CD4-positive, alpha-beta T cell treated with Interleukin-1 beta for 1 hour (primary cell): Measurements from ENCODE around the gene IFT88.
A peak's percentile ranks its signal among the peaks of the same experiment; 100 is the strongest.

ENCODE experiments used
- DNase-seq, 2 donors: peaks; one replicate each; pipeline ENCODE4 v3.0.0-alpha.2; 2020 to 2022

IFT88 gene, protein sequence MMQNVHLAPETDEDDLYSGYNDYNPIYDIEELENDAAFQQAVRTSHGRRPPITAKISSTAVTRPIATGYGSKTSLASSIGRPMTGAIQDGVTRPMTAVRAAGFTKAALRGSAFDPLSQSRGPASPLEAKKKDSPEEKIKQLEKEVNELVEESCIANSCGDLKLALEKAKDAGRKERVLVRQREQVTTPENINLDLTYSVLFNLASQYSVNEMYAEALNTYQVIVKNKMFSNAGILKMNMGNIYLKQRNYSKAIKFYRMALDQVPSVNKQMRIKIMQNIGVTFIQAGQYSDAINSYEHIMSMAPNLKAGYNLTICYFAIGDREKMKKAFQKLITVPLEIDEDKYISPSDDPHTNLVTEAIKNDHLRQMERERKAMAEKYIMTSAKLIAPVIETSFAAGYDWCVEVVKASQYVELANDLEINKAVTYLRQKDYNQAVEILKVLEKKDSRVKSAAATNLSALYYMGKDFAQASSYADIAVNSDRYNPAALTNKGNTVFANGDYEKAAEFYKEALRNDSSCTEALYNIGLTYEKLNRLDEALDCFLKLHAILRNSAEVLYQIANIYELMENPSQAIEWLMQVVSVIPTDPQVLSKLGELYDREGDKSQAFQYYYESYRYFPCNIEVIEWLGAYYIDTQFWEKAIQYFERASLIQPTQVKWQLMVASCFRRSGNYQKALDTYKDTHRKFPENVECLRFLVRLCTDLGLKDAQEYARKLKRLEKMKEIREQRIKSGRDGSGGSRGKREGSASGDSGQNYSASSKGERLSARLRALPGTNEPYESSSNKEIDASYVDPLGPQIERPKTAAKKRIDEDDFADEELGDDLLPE

DNA sequence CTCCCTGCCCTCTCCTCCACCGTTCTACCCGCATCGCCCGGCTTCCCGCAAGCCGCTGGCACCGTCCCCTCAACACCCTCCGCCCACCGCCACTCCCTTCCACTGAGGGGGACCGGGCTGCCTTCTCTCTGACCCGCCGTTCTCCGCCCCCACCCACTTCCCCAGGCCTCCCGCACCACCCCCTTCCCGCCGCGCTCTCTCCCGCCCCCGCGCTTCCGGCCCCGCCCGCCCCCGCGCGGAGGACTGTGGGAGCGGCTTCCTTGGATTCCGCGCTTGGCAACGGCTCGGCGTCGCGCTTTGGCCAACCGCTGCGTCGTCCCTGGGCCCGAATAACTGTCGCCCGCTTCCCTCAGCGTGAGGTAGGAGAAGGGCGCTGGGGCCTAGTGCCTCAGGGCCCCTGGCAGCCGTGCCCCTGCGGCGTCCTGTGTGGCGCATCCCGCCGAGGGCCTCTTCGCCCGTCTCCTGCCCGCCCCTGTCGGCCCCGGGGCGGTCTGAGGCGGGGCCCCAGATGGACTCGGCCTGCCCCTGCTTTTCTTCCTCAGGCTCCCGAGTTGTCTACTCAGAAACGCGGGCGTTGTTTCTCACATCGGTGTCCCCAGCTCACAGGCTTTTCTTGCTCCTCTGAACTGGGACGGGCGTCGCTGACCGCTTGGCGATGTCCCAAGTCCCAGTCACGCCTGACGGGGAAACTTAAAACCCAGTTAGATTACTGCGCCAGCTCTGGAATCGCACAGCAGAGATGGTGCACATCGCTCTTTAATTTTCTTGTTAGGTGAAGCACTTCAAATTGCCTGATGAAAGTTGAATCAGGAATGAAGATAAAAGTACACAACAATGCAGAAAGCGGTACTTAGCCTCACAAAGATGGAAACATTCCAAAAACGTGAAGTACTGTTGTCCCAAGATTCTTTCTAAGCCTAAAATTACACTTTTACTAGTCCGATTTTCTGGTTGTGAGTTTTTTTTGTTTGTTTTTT is at the start of gene IFT88:
IFT88 (plus strand) TSS at position 260 of the 977 bp plus-strand sequence. CDS start 7,229 bp downstream, outside the sequence.
- peak; percentile 80 to 83 for DNase-seq

DNA sequence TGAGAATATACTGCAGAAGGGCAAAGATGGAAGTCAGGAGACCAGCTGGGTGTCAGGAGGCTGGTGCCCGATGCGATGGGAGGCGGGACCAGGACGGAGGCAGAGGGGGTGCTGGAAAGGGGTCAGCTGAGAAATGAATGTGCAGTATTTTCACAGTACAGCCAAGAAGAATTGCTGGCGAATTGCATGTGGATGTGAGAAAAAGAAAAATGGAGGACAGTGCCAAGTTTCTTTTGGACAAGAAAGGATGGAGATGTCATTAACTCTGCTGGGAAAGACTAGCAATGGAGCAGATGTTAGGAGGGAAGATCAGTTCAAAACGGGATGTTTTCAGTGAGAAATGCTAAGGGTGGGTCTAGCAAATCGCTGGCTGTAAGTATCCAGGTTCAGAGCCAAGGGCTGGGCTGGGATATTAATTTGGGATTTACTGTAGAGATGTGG is 48.3 kb upstream of the IFT88 start:
- no peak for DNase-seq

DNA sequence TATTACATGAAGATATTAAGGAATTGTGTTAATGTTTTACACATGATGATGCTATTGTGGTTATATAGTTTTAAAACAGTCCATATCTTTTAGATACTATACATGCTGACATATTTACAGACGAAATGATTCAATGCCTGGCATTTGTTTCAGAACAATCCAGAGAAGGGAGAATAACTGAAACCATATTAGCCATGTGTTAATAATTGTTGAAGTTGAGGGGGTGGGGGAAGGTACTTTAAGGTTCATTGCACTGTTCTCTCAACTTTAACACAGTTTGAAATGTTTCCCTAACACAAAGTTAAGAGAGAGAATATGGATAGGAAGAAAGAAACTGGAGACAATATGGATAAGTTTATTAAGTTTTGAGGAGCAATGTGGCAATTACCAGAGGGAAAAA is 47.1 kb upstream of the IFT88 start:
- no peak for DNase-seq

DNA sequence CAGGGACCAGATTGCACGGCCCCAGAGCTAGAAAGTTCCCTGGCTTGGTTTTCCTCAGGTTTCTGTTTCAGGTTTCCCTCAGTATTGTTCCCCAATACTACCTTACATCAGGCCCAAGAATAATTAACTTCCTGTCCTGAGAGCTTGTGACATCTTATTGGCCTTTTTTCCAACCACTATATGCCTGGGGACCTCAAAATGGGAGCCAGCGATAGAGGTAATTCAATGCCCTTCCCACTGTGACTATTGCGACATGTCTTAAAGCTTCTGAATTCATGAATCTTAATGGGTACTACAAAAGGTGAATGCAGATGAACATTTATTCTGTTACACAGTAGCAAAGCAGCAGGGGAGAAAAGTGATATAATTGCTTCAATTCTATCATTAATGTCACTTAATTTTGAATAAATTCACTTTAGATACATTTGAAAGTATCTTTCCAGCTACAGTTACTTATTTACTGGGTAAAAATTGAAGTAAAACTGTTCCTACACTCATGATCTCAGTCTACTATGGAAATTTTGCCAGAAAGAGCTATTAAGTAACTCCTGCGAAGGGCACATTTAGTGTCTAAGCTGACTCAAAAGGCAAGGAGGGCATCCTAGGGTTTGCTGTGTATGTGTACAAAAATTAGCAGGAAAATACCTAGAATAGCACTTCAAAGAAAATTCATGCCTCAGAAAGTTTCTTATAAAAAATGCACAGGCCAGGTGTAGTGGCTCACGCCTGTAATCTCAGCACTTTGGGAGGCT is 45.4 kb upstream of the IFT88 start:
- DNase-seq = no peak

DNA sequence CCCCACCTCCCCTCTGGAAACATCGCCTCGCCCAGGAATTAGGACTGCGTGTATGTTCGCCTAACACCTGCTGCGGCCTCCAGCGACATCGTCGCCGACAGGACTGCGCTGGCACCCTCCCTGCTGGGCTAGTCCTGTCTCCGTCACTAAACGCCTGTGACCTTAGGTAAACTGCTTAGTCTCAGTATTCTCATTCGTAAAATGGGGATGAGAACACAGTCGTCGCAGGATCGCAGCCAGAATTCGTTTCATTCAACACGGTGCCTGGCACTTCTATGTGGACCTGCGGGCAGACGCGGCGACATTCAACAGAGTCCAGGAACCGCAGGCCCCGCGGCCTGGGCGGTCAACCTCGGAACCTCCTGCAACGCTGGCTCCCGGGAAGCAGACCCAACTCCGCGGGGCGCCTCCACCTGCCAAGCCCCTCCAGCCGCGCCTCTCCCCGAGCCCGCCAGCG is 41.8 kb upstream of the IFT88 start:
- DNase-seq = peak in 1 of 2 donors; percentile 19

DNA sequence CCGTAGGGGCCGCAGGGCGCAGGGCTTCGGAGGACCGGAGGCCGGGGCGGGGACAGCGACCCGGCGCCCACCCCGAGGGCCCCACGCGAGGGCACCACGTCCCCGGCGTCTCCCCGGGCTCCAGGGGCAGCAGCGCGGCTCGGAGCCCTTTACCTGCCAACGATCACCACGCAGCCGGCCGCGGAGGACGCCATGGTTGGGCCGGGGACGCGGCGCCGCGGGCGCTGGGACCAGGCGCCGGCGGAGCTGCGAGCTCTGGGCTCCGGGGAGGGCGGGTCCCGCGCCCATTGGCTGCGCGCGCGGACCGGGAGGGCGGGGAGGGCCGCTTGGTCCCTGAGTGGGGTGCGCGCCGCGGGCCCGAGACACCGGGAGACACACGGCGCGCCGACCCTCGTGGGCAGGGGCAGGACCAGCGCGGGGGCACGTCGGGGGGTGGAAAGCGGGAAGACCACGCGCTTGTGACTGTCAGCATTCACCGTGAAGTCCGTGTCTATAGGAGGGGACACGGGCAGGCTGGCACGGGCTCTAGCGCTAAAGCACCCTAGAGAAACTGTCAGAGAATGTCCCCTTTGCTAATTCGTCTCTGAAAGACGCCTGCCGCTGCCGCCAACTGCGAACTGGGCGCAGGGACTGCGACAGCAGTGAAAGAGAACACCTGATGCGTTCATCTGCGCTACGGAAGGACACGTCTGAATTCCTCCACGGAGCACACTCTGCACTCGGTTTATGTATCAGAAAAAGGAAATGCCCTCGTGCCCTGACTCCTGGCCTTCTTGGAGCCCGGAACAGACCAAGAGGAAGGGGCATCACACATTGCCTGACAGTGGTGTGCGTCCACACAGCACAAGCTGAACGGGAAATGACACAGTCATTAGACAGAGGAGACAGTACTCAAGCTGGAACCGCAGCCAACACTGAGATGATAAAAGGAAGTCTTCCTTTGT is 41.1 kb upstream of the IFT88 start, which contains the start of gene CRYL1:
CRYL1 (minus strand) TSS at position 257 of the 944 bp plus-strand sequence; CDS start at position 194, 63 bp downstream.
- peak; percentile 74 to 76 for DNase-seq

DNA sequence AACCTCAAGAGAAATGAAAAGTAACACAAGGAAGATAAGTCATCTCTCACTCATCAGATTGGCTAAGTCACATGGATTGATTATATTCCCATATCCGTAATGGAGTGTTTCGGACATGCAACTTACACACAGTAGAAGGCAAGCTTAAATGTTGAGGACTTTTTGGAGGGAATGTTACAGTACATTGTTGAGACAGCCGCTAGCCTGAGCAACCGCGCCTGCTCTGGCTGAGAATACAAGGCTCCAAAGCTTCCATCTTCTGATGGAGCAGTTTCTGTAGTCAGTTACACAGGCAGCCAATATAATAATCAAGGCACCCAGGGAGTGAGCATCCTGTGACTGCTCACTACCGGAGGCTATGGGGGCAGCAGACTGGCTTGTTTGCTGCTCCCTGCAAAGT is 40.3 kb upstream of the IFT88 start:
- DNase-seq = no peak

DNA sequence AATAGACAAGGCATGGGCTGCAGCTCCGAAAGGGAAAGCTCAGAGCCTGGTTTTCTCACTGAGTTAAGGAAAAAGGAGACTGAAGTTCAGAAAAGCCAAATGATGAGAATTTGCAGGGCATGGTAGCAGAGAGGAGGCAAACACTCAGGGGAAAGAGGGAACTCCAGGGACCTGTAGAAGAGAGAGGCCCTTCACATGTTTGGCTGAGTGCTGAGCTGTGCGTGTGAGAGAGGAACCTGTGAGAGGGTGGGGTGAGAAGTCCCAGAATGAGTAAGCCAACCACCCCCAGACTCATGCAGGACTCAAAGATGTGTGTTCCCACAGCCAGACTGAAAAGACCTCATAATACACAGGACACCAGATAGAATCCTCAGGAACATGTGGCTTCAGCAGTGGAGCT is 38.5 kb upstream of the IFT88 start:
- peak in 1 of 2 donors; percentile 9 for DNase-seq

DNA sequence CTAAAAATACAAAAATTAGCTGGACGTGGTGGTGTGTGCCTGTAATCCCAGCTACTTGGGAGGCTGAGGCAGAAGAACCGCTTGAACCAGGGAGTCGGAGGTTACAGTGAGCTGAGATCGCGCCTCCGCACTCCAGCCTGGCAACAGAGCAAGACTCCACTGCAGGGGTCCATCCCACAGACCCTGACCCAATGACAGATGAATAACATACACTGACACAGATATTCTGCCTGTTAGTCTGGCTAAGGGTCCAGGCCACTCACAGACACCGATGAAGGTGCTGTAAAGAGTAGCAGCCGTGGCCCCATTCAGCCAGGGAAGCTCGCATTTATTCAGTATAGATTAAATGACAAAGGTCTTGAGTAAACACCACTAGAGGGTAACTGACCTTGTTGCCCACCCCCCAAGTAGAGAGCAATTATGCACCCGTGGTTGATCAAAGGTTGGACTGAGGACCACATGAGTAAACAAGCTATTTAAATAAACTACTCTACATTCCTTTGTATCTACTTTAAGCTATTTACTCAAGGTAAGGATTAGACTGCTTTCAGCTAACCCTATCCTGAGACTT is 32.8 kb upstream of the IFT88 start:
- DNase-seq = no peak

DNA sequence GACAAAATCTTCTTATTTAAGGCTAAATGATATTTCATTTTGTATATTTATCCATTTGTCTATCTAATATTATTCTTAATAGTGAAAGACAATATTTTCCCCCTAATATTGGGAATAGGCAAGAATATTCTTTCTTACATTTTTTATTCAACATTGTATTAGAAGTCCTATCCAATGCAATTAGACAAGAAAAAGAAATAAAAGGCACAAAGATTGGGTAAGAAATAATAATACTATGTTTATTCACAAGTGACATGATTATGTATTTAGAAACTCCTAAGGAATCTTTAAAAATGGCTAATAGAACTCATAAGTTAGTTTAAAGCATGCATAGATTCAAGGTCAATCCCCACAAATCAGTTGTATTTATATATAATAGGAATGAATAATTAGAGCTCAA is 30.0 kb upstream of the IFT88 start:
- DNase-seq = no peak

DNA sequence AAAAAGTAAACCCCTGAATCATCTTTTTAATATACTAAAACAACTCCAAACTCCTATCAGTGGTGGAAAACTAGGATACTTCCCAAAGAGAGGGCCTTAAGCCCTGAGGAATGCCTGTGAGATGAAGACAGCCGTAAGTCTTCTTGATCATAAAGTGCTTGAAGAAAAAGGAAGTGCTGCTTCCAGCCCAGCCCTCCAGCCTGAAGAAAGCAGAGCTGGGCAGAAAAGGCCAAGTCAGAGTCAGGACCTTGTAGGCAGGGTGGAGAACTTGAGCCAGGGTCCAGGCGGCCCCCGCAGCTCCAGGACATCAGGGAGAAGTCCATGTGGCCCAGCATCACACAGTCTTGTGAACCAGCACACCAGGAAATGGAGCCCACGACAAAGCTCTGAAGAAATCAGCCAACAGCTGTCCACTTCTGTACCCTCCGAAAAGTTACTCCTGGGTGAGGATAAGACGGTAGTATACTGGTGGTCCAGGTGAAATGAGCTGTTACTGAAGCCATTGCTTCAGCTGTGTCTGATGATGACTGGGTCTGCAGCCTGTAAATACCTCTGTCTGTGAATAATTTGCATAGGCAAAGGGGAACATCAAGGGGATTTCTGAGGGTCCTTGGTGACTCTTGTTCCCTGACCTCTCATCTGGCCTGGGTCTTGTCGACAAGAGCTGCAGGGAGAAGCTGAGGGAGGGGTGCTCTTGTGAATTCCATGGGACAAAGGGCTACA is 22.6 kb upstream of the IFT88 start:
- DNase-seq = peak in 1 of 2 donors; percentile 15

DNA sequence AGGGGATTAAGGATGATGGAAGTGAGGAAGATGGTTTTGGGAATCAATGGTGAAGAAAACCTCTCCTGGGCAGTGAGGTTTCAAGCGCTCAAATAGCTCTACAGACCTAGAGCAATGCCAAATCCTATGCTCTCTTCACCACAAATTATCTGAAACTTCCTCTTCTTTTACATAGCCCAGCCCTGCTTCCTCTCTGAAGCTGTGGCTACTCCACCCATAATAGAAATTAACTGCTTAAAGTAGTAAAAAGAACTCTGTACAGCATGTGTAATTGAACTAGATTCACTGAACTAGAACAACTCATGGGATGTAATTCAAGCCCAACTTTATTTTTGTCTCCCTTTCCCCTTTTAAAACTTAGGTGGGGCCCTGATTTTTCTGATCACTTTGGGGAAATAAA is 20.4 kb upstream of the IFT88 start:
- peak in 1 of 2 donors; percentile 3 for DNase-seq

DNA sequence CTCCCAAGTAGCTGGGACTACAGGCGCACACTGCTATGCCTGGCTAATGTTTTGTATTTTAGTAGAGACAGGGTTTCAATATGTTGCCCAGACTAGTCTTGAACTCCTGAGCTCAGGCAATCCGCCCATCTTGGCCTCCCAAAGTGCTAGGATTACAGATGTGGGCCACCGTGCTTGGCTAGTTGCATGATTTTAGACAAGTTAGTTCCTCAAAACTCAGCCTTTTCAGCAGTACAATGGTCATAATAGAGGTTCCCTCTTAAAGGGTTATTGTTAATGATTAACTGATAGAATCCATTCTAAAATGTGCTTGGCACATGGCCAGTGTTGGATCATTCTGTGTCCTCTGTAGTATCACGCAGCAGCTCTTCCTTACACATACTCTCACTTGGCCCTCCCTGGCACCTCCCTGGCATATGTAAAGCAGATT is 19.5 kb upstream of the IFT88 start:
- no peak for DNase-seq

DNA sequence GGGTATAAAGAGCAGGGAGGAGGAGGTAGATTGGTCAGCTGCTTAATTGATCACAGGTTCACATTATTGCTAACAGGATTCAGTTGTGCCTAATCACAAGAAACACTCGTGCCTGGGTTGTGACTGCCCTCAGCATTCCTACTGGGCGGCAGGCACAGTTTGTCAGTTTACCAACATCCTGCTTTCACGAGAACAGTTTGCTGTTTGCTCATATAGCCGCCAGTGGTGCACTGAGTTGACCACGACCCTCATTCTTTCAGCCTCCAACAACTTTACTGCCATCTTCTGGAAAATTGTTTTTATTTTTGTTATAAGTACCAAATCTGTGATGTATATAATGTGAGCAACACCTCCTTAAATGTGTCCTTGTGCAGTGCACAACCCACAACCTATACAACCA is 16.2 kb upstream of the IFT88 start:
- DNase-seq = no peak

DNA sequence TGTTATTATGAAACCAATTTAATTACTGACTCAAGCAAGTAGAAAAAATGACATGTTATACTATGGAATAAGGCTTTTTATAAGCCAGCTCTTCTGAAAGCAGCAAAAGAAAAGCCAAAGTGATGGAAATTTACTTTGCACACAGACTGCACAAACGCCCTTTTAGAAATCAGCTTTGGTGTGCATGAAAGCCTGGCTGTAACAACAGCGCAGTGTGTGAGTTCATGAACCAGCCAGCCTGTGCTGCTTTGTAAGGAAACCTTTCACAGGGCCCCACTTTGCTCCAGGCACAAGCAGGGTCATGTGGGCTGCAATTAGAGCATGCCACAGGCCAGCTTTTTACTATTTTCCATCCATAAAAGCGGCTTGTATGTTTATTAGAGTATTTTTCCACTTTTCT is 13.6 kb upstream of the IFT88 start:
- no peak for DNase-seq

DNA sequence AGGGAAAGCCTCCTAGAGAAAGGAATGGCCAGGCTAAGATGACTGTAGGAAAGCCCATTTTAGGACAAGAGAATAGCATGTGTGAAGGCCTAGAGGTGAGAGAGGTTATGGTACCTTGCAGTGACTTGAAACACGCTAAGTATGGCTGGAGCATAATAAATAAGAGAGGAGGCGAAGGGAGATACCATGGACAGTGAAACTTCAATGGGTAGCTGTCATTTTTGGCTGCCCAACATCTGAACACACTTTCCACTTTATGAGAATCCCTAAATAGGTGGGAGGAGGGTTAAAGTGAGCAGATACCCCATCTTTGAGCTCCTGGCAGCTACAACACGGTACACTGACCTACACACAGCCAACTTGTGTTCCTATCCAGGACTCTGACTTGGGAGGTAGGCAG is 8.0 kb upstream of the IFT88 start:
- no peak for DNase-seq

DNA sequence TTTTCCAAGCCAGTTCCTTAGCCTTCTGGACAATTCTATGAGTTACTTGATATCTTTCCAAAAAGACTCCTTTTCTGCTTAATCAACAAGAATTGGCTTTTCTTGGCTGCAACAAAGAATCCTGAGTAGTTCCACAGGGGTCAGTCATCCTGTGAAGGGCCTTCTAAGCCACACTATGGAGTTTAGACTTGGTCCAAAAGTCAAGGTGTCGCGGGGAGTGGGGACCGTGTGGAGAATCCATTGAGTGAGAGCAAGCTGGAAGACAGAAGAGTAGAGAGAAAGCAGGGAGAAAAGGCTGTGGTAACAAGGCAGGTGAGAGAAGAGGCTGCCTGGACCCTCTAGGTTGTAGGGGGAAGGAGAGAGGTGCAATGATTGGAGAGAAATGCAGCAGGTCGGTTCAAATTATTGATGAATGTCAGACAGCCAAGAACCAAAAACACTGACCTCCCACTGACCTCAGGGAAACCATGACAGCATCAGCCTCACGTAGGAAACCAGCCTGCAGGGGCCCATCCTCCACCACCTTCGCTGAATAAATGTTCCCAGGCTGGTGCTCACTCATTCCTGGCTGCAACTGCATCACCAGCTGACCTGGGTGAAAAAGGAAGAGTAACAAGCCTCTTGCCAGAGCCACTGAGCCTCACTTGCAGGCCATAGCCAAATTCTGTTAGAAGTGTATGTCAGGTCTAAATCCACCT is 7.1 kb upstream of the IFT88 start:
- DNase-seq = no peak

DNA sequence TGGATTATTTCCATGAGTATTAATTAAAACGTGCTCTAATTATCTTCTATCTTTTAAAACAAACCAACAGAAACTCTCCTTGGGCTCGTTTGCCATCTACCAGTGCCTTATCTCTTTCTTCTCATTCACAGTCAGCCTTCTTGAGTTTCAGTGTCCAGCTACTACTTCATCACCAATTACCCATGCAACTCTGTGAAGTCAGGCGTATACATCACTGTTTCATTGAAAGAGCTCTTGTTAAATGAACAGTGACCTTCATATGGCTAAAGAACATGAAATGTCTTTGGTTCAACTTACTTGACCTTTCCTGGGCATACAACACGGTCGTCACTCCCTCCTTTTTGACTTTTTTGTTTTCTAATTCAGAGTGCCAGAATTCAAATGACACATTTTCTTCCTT is 5.2 kb upstream of the IFT88 start:
- DNase-seq = no peak
